Liver (tissue), 9 donors: ENCODE results near the gene CYP3A7. TPM values are rescaled to one million over a fixed set of nuclear protein-coding genes. Genes with fewer than 3 reads are reported as not detected.
A peak's percentile ranks its signal among the peaks of the same experiment; 100 is the strongest.
"Not testable (repeated sequence)": the region's sequence is repeated elsewhere in the genome, so short reads cannot be mapped to it uniquely, and the experiment has no call there.

Source experiments
- DNase-seq: peaks from one replicate; pipeline ENCODE4 v3.0.0-alpha.2; 2017; ENCODE audit warnings: low spot score
- H3K27ac ChIP-seq, 2 donors: one replicate each; pipeline ENCODE4 v1.7.0; 2013; ENCODE audit warnings: inconsistent platforms in 2 of 2, low read length in 2 of 2, control low read depth in 1 of 2, low read depth in 1 of 2, mild to moderate bottlenecking in 1 of 2
- H3K27me3 ChIP-seq, 4 donors: one replicate each; pipeline versions ENCODE4 v1.6.1 to v1.7.0; 2013; ENCODE audit warnings: low read length in 3 of 4, inconsistent platforms in 1 of 4, mild to moderate bottlenecking in 1 of 4, moderate library complexity in 1 of 4; ENCODE audit not compliant: control insufficient read depth in 4 of 4, insufficient read depth in 4 of 4
- H3K36me3 ChIP-seq, 4 donors: one replicate each; pipeline versions ENCODE4 v1.6.1 to v1.7.0; 2013; ENCODE audit warnings: low read length in 3 of 4, mild to moderate bottlenecking in 3 of 4, low read depth in 1 of 4, moderate library complexity in 1 of 4; ENCODE audit not compliant: control insufficient read depth in 4 of 4, insufficient read depth in 3 of 4
- H3K4me1 ChIP-seq, 4 donors: one replicate each; pipeline versions ENCODE4 v1.6.1 to v1.7.0; 2013; ENCODE audit warnings: low read length in 3 of 4, mild to moderate bottlenecking in 3 of 4, moderate library complexity in 1 of 4; ENCODE audit not compliant: control insufficient read depth in 4 of 4, insufficient read depth in 4 of 4
- H3K4me3 ChIP-seq, 3 donors: one replicate each; pipeline versions ENCODE4 v1.6.1 to v1.7.0; 2013; ENCODE audit warnings: low read length in 3 of 3, control low read depth in 1 of 3, low read depth in 1 of 3, mild to moderate bottlenecking in 1 of 3
- H3K9ac ChIP-seq, 2 donors: one replicate each; pipeline ENCODE4 v1.7.0; 2013; ENCODE audit warnings: low read length in 2 of 2, mild to moderate bottlenecking in 2 of 2, moderate library complexity in 2 of 2, control low read depth in 1 of 2, low read depth in 1 of 2
- H3K9me3 ChIP-seq, 4 donors: one replicate each; pipeline versions ENCODE4 v1.6.1 to v1.7.0; 2013; ENCODE audit warnings: low read length in 3 of 4; ENCODE audit not compliant: control insufficient read depth in 4 of 4
- EGR1 ChIP-seq, 2 donors: IDR thresholded peaks; 2 replicates each; pipeline ENCODE4 v1.6.1; 2016 to 2018; ENCODE audit warnings: antibody characterized with exemption in 2 of 2, low read depth in 2 of 2
- FOXA1 ChIP-seq: IDR thresholded peaks from 2 replicates; pipeline ENCODE4 v1.6.1; 2016; ENCODE audit warnings: antibody characterized with exemption
- FOXA2 ChIP-seq: IDR thresholded peaks from 2 replicates; pipeline ENCODE4 v1.6.1; 2016; ENCODE audit warnings: antibody characterized with exemption
- GABPA ChIP-seq, 2 donors: IDR thresholded peaks in 1 of 2; conservative IDR thresholded peaks in 1 of 2; 2 replicates each; pipeline ENCODE4 v1.6.1; 2016; ENCODE audit warnings: antibody characterized with exemption in 2 of 2, mild to moderate bottlenecking in 1 of 2, moderate library complexity in 1 of 2
- HNF4G ChIP-seq: IDR thresholded peaks from 2 replicates; pipeline ENCODE4 v1.6.1; 2016; ENCODE audit warnings: antibody characterized with exemption
- REST ChIP-seq: IDR thresholded peaks from 2 replicates; pipeline ENCODE4 v1.6.1; 2016; ENCODE audit warnings: antibody characterized with exemption, mild to moderate bottlenecking
- RXRA ChIP-seq, 2 donors: IDR thresholded peaks; 2 replicates each; pipeline ENCODE4 v1.6.1; 2017 to 2018; ENCODE audit warnings: antibody characterized with exemption in 2 of 2, mild to moderate bottlenecking in 1 of 2
- WGBS: extraction: QIAGEN DNeasy Blood & Tissue Kit; methylation state at CpG from one replicate; pipeline ENCODE4 v1.1.7; 2013; 5-methylcytosine and 5-hydroxymethylcytosine counted together
- polyA plus RNA-seq, 2 donors: library from polyadenylated mRNA; stranded (reverse) in 1 of 2; unstranded in 1 of 2; fragments of 200-250 nt in 1 of 2; fragments of >200 nt in 1 of 2; fragmentation: Nextera tagmentation in 1 of 2; extraction: Ambion mirVana in 1 of 2; gene quantifications; one replicate each; pipeline versions ENCODE4 v1.2.1 to v1.2.3, GENCODE V29; 2013 to 2015
- total RNA-seq, 2 donors: library from RNA; depleted of rRNA; stranded (reverse); fragments of >200 nt; gene quantifications; one replicate each; pipeline ENCODE4 v1.2.3, GENCODE V29; 2014
- donor health status: healthy.
- donor health status: healthy.
- donor health status: healthy.
- donor health status: healthy.
- donor health status: healthy.

CYP3A7 gene
- total and polyA plus RNA-seq, 4 donors = 36.1 to 2,448 (median 83.4) TPM

GRCh38 chr7:99693100-99693426 lies 41.9 kb downstream of the CYP3A7 start (continued):
- TF ChIP-seq REST = no peak
- TF ChIP-seq FOXA2 = no peak
- no peak for TF ChIP-seq FOXA1
- TF ChIP-seq HNF4G = no peak
- TF ChIP-seq GABPA (IDR thresholded peaks at IDR 0.05 in 1 of 2, conservative IDR thresholded peaks at IDR 0.05 in 1 of 2) = no peak
- TF ChIP-seq EGR1 (IDR thresholded peaks at IDR 0.05; ENCODE audit: low read depth in 2 of 2) = no peak

GRCh38 chr7:99692563-99692962 lies 42.4 kb downstream of the CYP3A7 start:
- WGBS = 46% methylated on average over 6 of the region's 6 CpGs
- DNase-seq = not testable (repeated sequence)

DNA sequence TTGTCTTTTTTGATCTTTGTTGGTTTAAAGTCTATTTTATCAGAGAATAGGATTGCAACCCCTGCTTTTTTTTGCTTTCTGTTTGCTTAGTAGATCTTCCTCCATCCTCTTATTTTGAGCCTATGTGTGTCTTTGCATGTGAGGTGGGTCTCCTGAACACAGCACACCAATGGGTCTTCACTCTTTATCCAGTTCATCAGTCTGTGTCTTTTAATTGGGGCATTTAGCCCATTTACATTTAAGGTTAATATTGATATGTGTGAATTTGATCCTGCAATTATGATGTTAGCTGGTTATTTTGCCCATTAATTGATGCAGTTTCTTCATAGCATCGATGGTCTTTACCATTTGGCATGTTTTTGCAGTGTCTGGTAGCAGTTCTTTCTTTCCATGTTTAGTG lies 43.3 kb downstream of the CYP3A7 start:
- not testable (repeated sequence) for H3K9ac ChIP-seq, H3K4me3 ChIP-seq, H3K27ac ChIP-seq, H3K27me3 ChIP-seq, H3K36me3 ChIP-seq, DNase-seq, H3K9me3 ChIP-seq
- peaks cover 0 to 31% (median 18%) of the 10 kb centered on the region in 4 donors for H3K4me1 ChIP-seq
- WGBS = 94% methylated on average over 1 of the region's 1 CpG

More at GRCh38 chr7:99692563-99692962, 42.4 kb downstream of the CYP3A7 start:
- H3K36me3 ChIP-seq, H3K27me3 ChIP-seq, H3K4me3 ChIP-seq, H3K9me3 ChIP-seq, H3K27ac ChIP-seq, H3K9ac ChIP-seq: not testable (repeated sequence)
- peaks cover 0 to 31% (median 18%) of the 10 kb centered on the region in 4 donors for H3K4me1 ChIP-seq
- TF ChIP-seq RXRA (IDR thresholded peaks at IDR 0.05) = peak in 1 of 2 donors; percentile 54

GRCh38 chr7:99690918-99691317 lies 44.1 kb downstream of the CYP3A7 start:
- H3K4me3 ChIP-seq, H3K9ac ChIP-seq, H3K36me3 ChIP-seq, DNase-seq, H3K27ac ChIP-seq, H3K27me3 ChIP-seq, H3K9me3 ChIP-seq: not testable (repeated sequence)
- 97% methylated on average over 3 of the region's 4 CpGs for WGBS
- H3K4me1 ChIP-seq = peaks cover 0 to 31% (median 18%) of the 10 kb centered on the region in 4 donors

GRCh38 chr7:99685871-99686608 lies 49.0 kb downstream of the CYP3A7 start:
- H3K27me3 ChIP-seq = not testable (repeated sequence)

More at GRCh38 chr7:99685871-99686608, 49.0 kb downstream of the CYP3A7 start:
- not testable (repeated sequence) for H3K9me3 ChIP-seq, DNase-seq, H3K36me3 ChIP-seq, H3K4me1 ChIP-seq, H3K27ac ChIP-seq, H3K4me3 ChIP-seq, H3K9ac ChIP-seq
- WGBS = 90% methylated on average over 14 of the region's 14 CpGs
